HepG2 (cell line): ENCODE data around the gene ATP2C2. TPM values are rescaled to one million over a fixed set of nuclear protein-coding genes. Genes with fewer than 3 reads are reported as not detected.

Source experiments
- ATAC-seq: fragments of 200-7000 bp; cut with Tn5 transposase; 3 replicates; pipeline ENCODE4 v1.9.1; 2020; ENCODE audit warnings: mild to moderate bottlenecking, moderate library complexity
- BruUV-seq: library from RNA; stranded (reverse); fragments of 400-500 nt; replicated peaks from 2 replicates; lab custom pipeline; 2021; lab: Mats Ljungman, UMichigan
- CTCF ChIA-PET: fragments of 300-600 bp; formaldehyde crosslinking; extraction: SDS; loops from one replicate; lab custom pipeline; 2021; ENCODE audit warnings: low total read pairs, inconsistent platforms, low intra/inter-chr PET ratio; lab: Yijun Ruan, JAX
- POLR2A ChIA-PET: fragments of 350-600 bp; sonication (Branson Sonifier 250); formaldehyde crosslinking; loops from one replicate; lab custom pipeline; 2020; ENCODE audit warnings: antibody characterized with exemption, inconsistent platforms; lab: Yijun Ruan, JAX
- DNase-seq: peaks from one replicate; pipeline ENCODE4 v3.0.0-alpha.2; 2015; ENCODE audit warnings: low spot score
- FAIRE-seq: peaks from 3 replicates; lab custom pipeline; 2011; peaks lifted over from hg19 to GRCh38; lab: Jason Lieb, UNC
- H2AFZ ChIP-seq: one replicate; pipeline ENCODE4 v1.6.1; 2011; ENCODE audit warnings: low read length, inconsistent platforms
- H3K27ac ChIP-seq: fragments of 300-600 bp; 3 replicates; pipeline ENCODE4 v1.8.0; 2011; ENCODE audit warnings: mixed run types, mild to moderate bottlenecking, mixed read lengths, low read length, inconsistent platforms; ENCODE audit not compliant: insufficient read depth; ENCODE audit errors: extremely low read length
- H3K27me3 ChIP-seq, 2 experiments: fragments of 200-600 bp in 1 of 2; 2 replicates in 1 of 2; 3 replicates in 1 of 2; pipeline versions ENCODE4 v1.6.0 to v1.8.0; 2011; ENCODE audit warnings: low read length in 2 of 2, mild to moderate bottlenecking in 2 of 2, moderate library complexity in 2 of 2, inconsistent platforms in 1 of 2; ENCODE audit not compliant: insufficient read depth in 2 of 2, control insufficient read depth in 1 of 2
- H3K36me3 ChIP-seq, 2 experiments: fragments of 200-600 bp in 1 of 2; replicated peaks in 1 of 2; 2 replicates in 1 of 2; 3 replicates in 1 of 2; pipeline versions ENCODE4 v1.5.1 to v1.8.0; 2011; ENCODE audit warnings: low read length in 2 of 2, inconsistent platforms in 1 of 2; ENCODE audit not compliant: insufficient read depth in 2 of 2, control insufficient read depth in 1 of 2
- H3K4me1 ChIP-seq: 2 replicates; pipeline ENCODE4 v1.5.1; 2012; ENCODE audit warnings: low read length, inconsistent platforms; ENCODE audit not compliant: insufficient read depth
- H3K4me2 ChIP-seq: 2 replicates; pipeline ENCODE4 v1.6.0; 2011; ENCODE audit warnings: low read depth, low read length, inconsistent platforms
- H3K4me3 ChIP-seq, 3 experiments: fragments of 200-600 bp in 1 of 3; sonication (generic), shearing (Covaris generic) in 1 of 3; replicated peaks in 1 of 3; 2 replicates each; pipeline ENCODE4 v1.5.1; 2011 to 2016; ENCODE audit warnings: low read length in 3 of 3, inconsistent platforms in 2 of 3, low read depth in 2 of 3, mild to moderate bottlenecking in 2 of 3, control low read depth in 1 of 3, mixed read lengths in 1 of 3; ENCODE audit not compliant: insufficient read depth in 1 of 3
- H3K79me2 ChIP-seq: one replicate; pipeline ENCODE4 v1.6.1; 2011; ENCODE audit warnings: low read length, inconsistent platforms; ENCODE audit not compliant: insufficient read depth
- H3K9ac ChIP-seq: 2 replicates; pipeline ENCODE4 v1.6.0; 2011; ENCODE audit warnings: mild to moderate bottlenecking, low read depth, low read length, inconsistent platforms; ENCODE audit not compliant: insufficient read depth
- H3K9me3 ChIP-seq: 2 replicates; pipeline ENCODE4 v1.5.1; 2012; ENCODE audit warnings: mild to moderate bottlenecking, low read length
- H4K20me1 ChIP-seq: 2 replicates; pipeline ENCODE4 v1.6.0; 2011; ENCODE audit warnings: inconsistent platforms, mild to moderate bottlenecking, low read length, moderate library complexity; ENCODE audit not compliant: insufficient read depth
- AGO1 ChIP-seq: fragments of 200-400 bp; formaldehyde crosslinking; IDR thresholded peaks from 2 replicates; pipeline ENCODE4 v1.6.1; 2017; ENCODE audit warnings: mild to moderate bottlenecking, low read depth, low read length, moderate library complexity; ENCODE audit not compliant: poor library complexity, severe bottlenecking
- CHD4 ChIP-seq: fragments of 200-600 bp; sonication (generic); IDR thresholded peaks from 2 replicates; pipeline ENCODE4 v1.7.0; 2017; ENCODE audit warnings: mild to moderate bottlenecking, low read length, borderline replicate concordance
- IKZF1 ChIP-seq: fragments of 450-650 bp; IDR thresholded peaks from 2 replicates; pipeline ENCODE4 v1.7.1; 2016
- JARID2 ChIP-seq: sonication (generic); formaldehyde crosslinking; IDR thresholded peaks from 2 replicates; pipeline ENCODE4 v1.8.1; 2023; ENCODE audit warnings: missing genetic modification reagents, inconsistent platforms; ENCODE audit not compliant: insufficient replicate concordance
- NCOA2 ChIP-seq: sonication (generic); formaldehyde crosslinking; IDR thresholded peaks from 2 replicates; pipeline ENCODE4 v1.8.0; 2022; ENCODE audit warnings: inconsistent platforms
- NCOR1 ChIP-seq: fragments of 200-600 bp; sonication (generic); IDR thresholded peaks from 2 replicates; pipeline ENCODE4 v1.7.0; 2017; ENCODE audit warnings: antibody characterized with exemption, low read length, borderline replicate concordance
- NFYB ChIP-seq: sonication (generic); formaldehyde crosslinking; IDR thresholded peaks from 2 replicates; pipeline ENCODE4 v1.4.0; 2020; ENCODE audit warnings: missing genetic modification reagents
- NRL ChIP-seq: sonication (generic); formaldehyde crosslinking; IDR thresholded peaks from 2 replicates; pipeline ENCODE4 v1.5.0; 2020; ENCODE audit warnings: missing genetic modification reagents, mild to moderate bottlenecking, moderate library complexity, borderline replicate concordance
- RBAK ChIP-seq: sonication (generic); formaldehyde crosslinking; IDR thresholded peaks from 2 replicates; pipeline ENCODE4 v1.5.1; 2020; ENCODE audit warnings: mild to moderate bottlenecking, missing genetic modification reagents
- SMARCE1 ChIP-seq: fragments of 450-650 bp; IDR thresholded peaks from 2 replicates; pipeline ENCODE4 v1.6.1; 2017; ENCODE audit warnings: borderline replicate concordance
- SNRNP70 ChIP-seq: fragments of 200-400 bp; formaldehyde crosslinking; IDR thresholded peaks from 2 replicates; pipeline ENCODE4 v1.6.1; 2017; ENCODE audit warnings: mild to moderate bottlenecking, low read depth, low read length, moderate library complexity
- THAP8 ChIP-seq: sonication (generic); formaldehyde crosslinking; IDR thresholded peaks from 2 replicates; pipeline ENCODE4 v1.5.1; 2020; ENCODE audit warnings: missing genetic modification reagents, mild to moderate bottlenecking, borderline replicate concordance
- ZNF121 ChIP-seq: sonication (generic); formaldehyde crosslinking; IDR thresholded peaks from 2 replicates; pipeline ENCODE4 v1.5.0; 2020; ENCODE audit warnings: mild to moderate bottlenecking, missing genetic modification reagents
- ZNF414 ChIP-seq: sonication (generic); formaldehyde crosslinking; IDR thresholded peaks from 2 replicates; pipeline ENCODE4 v1.5.0; 2020; ENCODE audit warnings: missing genetic modification reagents
- ZNF768 ChIP-seq: sonication (generic); formaldehyde crosslinking; IDR thresholded peaks from 2 replicates; pipeline ENCODE4 v1.4.0; 2020; ENCODE audit warnings: missing genetic modification reagents
- WGBS: methylation state at CpG from one replicate; pipeline ENCODE4 v1.1.6; 2017; ENCODE audit warnings: low lambda C conversion rate; 5-methylcytosine and 5-hydroxymethylcytosine counted together
- in situ Hi-C: cut with HindIII; loops from 2 replicates; pipeline ENCODE4 v1.10.0; 2017; ENCODE audit warnings: low pct_unique_long_range_greater_than_20kb; ENCODE audit not compliant: extremely low pct_ligation_motif_present
- intact Hi-C: fragments of 100-400 bp; cut with micrococcal nuclease; formaldehyde crosslinking; loops from one replicate; pipeline ENCODE4 v1.10.0; 2022; ENCODE audit not compliant: unreplicated experiment
- polyA plus RNA-seq, 8 experiments: library from polyadenylated mRNA; depleted of rRNA in 3 of 8; stranded (reverse) in 7 of 8; unstranded in 1 of 8; fragments of >200 nt; fragmentation: Illumina TruSeq in 4 of 8; extraction: Trizol in 4 of 8; gene quantifications; 2 replicates each; pipeline versions ENCODE4 v1.2.1 to v1.2.3, GENCODE V29; 2011 to 2016; ENCODE audit warnings: low read depth in 4 of 8, missing spikeins in 1 of 8, mixed read lengths in 1 of 8; ENCODE audit not compliant: insufficient read depth in 1 of 8
- total RNA-seq, 5 experiments: library from RNA; depleted of rRNA; stranded (reverse); fragments of >200 nt; fragmentation: Illumina TruSeq; extraction: Trizol; gene quantifications; 2 replicates each; pipeline ENCODE4 v1.2.3, GENCODE V29; 2016; ENCODE audit warnings: low read depth in 1 of 5

ATP2C2 gene
- total and polyA plus RNA-seq, 2 of the 13 experiments (the other 11 are each of a cell fraction or from before 2014, with no cell fraction given) = 0.07 TPM; not detected in 1

- H3K27me3 ChIP-seq = no peaks in the 10 kb centered on the region
- no TSS peak for BruUV-seq
- no peak overlapping the region for H2AFZ ChIP-seq
- no peak overlapping the region for H3K9ac ChIP-seq
- ATAC-seq (no peak), FAIRE-seq (no peak), DNase-seq (no peak)
- H3K79me2 ChIP-seq = no peaks in the 10 kb centered on the region
- no peaks in the 10 kb centered on the region for H4K20me1 ChIP-seq
- no peak overlapping the region for H3K4me3 ChIP-seq
- ChIA-PET POLR2A (no interaction called here), CTCF (no interaction called here)
- H3K36me3 ChIP-seq = peaks cover 2 to 9% of the 10 kb centered on the region in 2 experiments; a peak in 3 of 5 replicates
- WGBS = 98% methylated on average over 20 of the region's 26 CpGs
- H3K4me2 ChIP-seq = no peak overlapping the region
- no peaks in the 10 kb centered on the region for H3K9me3 ChIP-seq
- H3K27ac ChIP-seq = no peak overlapping the region
- in situ Hi-C loops = loop anchor here (5.0 kb wide), 1 partner anchor 204 kb away; no protein-coding TSS in a partner anchor
- H3K4me1 ChIP-seq = no peaks in the 10 kb centered on the region
- TF ChIP-seq ZNF768 (CRISPR knock-in tag) (peak; percentile 19; the same call in 1 of the 2 replicates), JARID2 (CRISPR knock-in tag) (no peak)
- intact Hi-C loops = no loop called here
Observed at GRCh38 chr16:84481051-84481735, 112.9 kb downstream of the ATP2C2 start.

DNA sequence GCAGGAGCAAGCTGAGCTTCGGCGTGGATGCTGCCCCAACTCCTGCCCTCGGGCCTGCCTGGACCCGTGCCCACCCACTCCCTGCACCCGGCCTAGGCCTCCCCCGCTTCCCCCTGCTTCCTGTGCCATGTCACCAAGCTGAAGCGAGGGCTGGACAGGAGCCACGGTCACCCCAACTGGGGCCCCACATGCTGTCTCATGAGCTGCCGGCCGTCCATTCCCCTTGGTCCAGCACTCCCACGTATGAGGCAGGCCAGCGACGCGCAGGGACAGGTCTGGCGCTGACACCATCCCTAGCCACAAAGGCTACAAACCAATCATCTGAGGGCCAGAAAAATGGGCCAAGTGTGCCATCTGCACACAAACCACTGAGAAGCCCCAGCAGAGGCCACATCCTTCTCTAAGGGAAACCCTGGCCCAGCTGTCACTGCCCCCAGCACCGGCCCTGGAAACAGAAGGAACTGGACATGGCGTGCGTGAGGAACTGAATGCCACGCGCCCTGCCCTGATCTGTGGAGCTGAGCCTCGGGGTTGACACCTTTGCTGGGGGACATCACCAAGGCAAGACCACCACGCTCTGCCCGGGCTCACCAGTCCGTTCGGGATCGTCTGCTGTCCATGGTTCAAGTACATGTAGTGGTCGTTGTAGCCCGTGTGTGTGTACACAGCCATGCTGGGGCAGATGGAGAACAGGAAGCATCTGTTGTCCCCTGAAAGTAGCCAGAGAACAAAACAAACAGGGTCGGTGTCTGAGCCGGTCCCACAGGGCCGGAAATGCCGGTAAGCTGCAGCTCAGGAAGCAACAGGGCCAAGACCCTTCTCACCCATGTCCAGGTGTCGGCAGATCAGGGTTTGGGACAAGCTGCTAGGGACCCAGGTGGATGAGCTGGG, 113.9 kb downstream of the ATP2C2 start:
- intact Hi-C loops = no loop called here
- ATAC-seq (no peak), FAIRE-seq (no peak), DNase-seq (no peak)
- CTCF ChIA-PET = interaction anchor here (3.0 kb wide), 1 partner anchor 205 kb away, joined by 62 read pairs; no protein-coding TSS in a partner anchor
- Histone ChIP-seq H3K36me3 (peaks cover 2 to 16% of the 10 kb centered on the region in 2 experiments; a peak in 3 of 5 replicates), H3K9ac (no peak overlapping the region), H2AFZ (no peak overlapping the region), H3K27me3 (no peaks in the 10 kb centered on the region), H3K79me2 (no peaks in the 10 kb centered on the region), H4K20me1 (no peaks in the 10 kb centered on the region), H3K4me3 (no peak overlapping the region), H3K4me1 (no peaks in the 10 kb centered on the region), H3K9me3 (no peaks in the 10 kb centered on the region), H3K4me2 (no peak overlapping the region), H3K27ac (no peak overlapping the region)
- no peak for TF ChIP-seq RBAK (CRISPR knock-in tag)
- no peak for TF ChIP-seq SNRNP70
- TF ChIP-seq AGO1 = no peak
- no peak for TF ChIP-seq ZNF121 (CRISPR knock-in tag)
- TF ChIP-seq IKZF1 = no peak
- TF ChIP-seq SMARCE1 = no peak
- TF ChIP-seq NRL (CRISPR knock-in tag) = no peak
- TF ChIP-seq CHD4 = no peak
- TF ChIP-seq NCOA2 (CRISPR knock-in tag) = no peak
- TF ChIP-seq ZNF414 (CRISPR knock-in tag) = no peak
- TF ChIP-seq NFYB = no peak
- TF ChIP-seq NCOR1 = no peak
- no peak for TF ChIP-seq THAP8 (CRISPR knock-in tag)
- whole genome bisulfite sequencing = 96% methylated on average over 28 of the region's 33 CpGs
- in situ Hi-C loops = loop anchor here (5.0 kb wide), 1 partner anchor 205 kb away; no protein-coding TSS in a partner anchor
- BruUV-seq = no TSS peak
- POLR2A ChIA-PET = no interaction called here
